OCI-M2 (cell line): ENCODE results near the gene P4HTM.
"Not testable (repeated sequence)": the region's sequence is repeated elsewhere in the genome, so short reads cannot be mapped to it uniquely, and the experiment has no call there.

ENCODE experiments used
- DNase-seq: peaks from one replicate; lab custom pipeline; 2025; ENCODE audit not compliant: unreplicated experiment; lab: John Stamatoyannopoulos, UW

Gene P4HTM

GRCh38 chr3:49007068-49007770 lies 17.2 kb downstream of the P4HTM start, which contains the start of gene WDR6:
Gene WDR6 (plus strand): TSS chr3:49007391. CDS start chr3:49007432, 41 bp downstream.
- DNase-seq, result peak; percentile 91

GRCh38 chr3:49007771-49008528 lies 17.9 kb downstream of the P4HTM start:
- peak; percentile 34 for DNase-seq

GRCh38 chr3:49008627-49009026 lies 18.6 kb downstream of the P4HTM start:
- DNase-seq, result not testable (repeated sequence)

GRCh38 chr3:49009396-49009795 lies 19.4 kb downstream of the P4HTM start:
- no peak for DNase-seq

GRCh38 chr3:49012441-49013017 lies 22.5 kb downstream of the P4HTM start:
- no peak for DNase-seq

- no peak for DNase-seq
These were observed 23.2 kb downstream of the P4HTM start for GRCh38 chr3:49013113-49013737.

GRCh38 chr3:49013738-49014660 lies 24.0 kb downstream of the P4HTM start:
- no peak for DNase-seq

- DNase-seq, result no peak
These were observed 25.0 kb downstream of the P4HTM start for GRCh38 chr3:49015072-49015471.

GRCh38 chr3:49015765-49016164 lies 25.7 kb downstream of the P4HTM start:
- DNase-seq, result no peak

- DNase-seq, result no peak
These were observed 26.6 kb downstream of the P4HTM start for GRCh38 chr3:49016414-49017228.

GRCh38 chr3:49017229-49017970 lies 27.4 kb downstream of the P4HTM start:
- DNase-seq, result no peak

- DNase-seq, result no peak
These were observed 28.1 kb downstream of the P4HTM start, which contains the start of gene DALRD3 for GRCh38 chr3:49017971-49018706. Gene DALRD3 (minus strand): TSS chr3:49018580. CDS start chr3:49018564, 16 bp downstream.

GRCh38 chr3:49018707-49019006 lies 28.6 kb downstream of the P4HTM start:
- no peak for DNase-seq

GRCh38 chr3:49019941-49020329 lies 29.9 kb downstream of the P4HTM start:
- no peak for DNase-seq

- no peak for DNase-seq
These were observed 30.5 kb downstream of the P4HTM start for GRCh38 chr3:49020330-49021212.

- DNase-seq, result peak; percentile 89
These were observed 31.3 kb downstream of the P4HTM start for GRCh38 chr3:49021213-49021812.
